ENCODE data around the gene PHLDA1. TPM values are rescaled to one million over a fixed set of nuclear protein-coding genes. Genes with fewer than 3 reads are reported as not detected.

Gene PHLDA1
- total RNA-seq, 1 donor = 70.4 TPM

DNA sequence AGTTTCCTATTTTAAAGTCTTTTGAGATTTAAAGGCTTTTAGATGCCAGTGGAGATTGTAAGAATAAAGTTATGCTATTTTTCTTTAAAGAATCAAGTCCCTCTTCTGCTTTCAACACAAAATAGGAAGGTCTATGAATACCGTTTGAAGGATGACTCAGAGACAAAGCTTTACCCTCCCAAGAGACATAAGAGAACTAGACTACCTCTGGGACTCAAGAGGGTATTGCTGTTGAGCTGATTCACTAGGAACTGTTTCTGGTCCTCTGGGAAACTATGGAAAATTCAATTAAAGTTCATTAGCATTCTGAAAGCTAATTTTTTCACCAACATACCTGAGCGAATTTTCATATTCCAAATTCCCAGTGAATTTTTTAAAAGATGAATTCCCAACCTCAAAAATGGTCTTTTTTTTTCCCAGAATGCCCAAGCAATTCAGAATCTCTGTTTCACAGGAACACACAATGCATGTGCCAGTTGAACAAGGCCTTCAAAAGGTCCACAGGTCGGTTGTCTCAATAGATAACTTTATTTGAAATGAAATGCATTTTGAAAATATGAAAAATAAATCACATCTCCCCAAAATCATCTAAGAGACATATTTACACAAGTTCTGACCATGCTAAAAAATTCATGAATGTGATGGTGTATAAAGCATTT lies 6.5 kb downstream of the PHLDA1 start:
- H3K4me3 ChIP-seq (ENCODE audit: low read depth, low read length) = no peak overlapping the region
- DNase-seq (ENCODE audit: low read depth) = peak; percentile 80
- TF ChIP-seq, protein P1, sequence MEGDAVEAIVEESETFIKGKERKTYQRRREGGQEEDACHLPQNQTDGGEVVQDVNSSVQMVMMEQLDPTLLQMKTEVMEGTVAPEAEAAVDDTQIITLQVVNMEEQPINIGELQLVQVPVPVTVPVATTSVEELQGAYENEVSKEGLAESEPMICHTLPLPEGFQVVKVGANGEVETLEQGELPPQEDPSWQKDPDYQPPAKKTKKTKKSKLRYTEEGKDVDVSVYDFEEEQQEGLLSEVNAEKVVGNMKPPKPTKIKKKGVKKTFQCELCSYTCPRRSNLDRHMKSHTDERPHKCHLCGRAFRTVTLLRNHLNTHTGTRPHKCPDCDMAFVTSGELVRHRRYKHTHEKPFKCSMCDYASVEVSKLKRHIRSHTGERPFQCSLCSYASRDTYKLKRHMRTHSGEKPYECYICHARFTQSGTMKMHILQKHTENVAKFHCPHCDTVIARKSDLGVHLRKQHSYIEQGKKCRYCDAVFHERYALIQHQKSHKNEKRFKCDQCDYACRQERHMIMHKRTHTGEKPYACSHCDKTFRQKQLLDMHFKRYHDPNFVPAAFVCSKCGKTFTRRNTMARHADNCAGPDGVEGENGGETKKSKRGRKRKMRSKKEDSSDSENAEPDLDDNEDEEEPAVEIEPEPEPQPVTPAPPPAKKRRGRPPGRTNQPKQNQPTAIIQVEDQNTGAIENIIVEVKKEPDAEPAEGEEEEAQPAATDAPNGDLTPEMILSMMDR (IDR thresholded peaks at IDR 0.05; ENCODE audit: insufficient read depth, low read depth, low read length) = no peak

DNA sequence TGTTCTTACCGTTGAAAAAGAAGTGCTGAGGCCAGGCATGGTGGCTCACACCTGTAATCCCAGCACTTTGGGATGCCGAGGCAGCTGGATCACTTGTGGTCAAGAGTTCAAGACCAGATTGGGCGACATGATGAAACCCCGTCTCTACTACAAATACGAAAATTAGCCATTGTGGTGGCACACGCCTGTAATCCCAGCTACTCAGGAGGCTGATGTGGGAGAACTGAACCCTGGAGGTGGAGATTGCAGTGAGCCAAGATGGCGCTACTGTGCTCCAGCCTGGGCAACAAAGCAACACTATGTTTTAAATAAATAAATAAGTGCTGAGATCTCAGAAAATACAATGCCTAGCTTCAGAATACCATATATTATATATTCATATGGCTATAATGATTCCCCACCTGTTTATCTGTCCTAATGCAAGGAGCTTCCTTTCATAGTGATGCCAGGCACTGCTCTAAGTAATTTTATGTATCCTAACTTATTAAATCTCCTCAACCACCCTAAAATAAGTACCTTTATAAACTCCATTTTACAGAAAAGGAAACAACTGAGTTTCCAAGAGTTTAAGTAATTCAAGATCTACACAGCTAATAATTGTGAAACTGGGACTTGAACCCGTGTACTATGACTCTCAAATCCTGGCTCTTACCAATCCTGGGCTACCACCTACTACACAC lies 7.3 kb downstream of the PHLDA1 start:
- DNase-seq (ENCODE audit: low read depth) = no peak
- no peak overlapping the region for H3K4me3 ChIP-seq (ENCODE audit: low read depth, low read length)
- TF ChIP-seq, protein P1 (IDR thresholded peaks at IDR 0.05; ENCODE audit: insufficient read depth, low read depth, low read length) = no peak

DNA sequence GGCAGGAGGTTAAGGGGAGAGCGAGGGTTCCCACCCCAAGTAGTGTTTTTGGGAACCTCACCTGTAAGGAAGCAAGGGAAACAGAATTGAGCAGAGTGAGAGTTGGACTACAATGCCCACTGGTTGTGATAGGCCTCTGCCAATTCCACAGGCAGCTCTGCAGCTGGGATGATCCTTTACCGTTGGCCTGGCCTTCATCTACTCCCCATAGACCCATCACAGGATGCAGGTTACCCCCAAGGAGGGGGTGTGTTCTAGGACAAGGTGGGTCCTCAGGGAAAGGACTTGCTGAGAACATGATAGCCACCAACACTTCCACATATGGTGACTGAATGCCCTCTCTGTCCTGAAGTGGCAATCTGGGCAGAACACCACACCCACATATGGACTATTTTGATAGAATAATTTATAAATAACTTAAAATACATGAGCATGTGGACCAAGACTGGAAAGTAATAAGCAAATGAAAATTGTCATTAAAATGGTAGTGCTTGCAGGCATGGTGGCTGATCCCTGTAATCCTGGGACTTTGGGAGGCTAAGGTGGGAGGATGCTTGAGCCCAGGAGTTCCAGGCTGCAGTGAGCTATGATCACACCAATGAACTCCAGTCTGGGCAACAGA lies 8.4 kb downstream of the PHLDA1 start:
- TF ChIP-seq, protein P1 (IDR thresholded peaks at IDR 0.05; ENCODE audit: insufficient read depth, low read depth, low read length) = no peak
- no peak for DNase-seq (ENCODE audit: low read depth)
- no peak overlapping the region for H3K4me3 ChIP-seq (ENCODE audit: low read depth, low read length)

DNA sequence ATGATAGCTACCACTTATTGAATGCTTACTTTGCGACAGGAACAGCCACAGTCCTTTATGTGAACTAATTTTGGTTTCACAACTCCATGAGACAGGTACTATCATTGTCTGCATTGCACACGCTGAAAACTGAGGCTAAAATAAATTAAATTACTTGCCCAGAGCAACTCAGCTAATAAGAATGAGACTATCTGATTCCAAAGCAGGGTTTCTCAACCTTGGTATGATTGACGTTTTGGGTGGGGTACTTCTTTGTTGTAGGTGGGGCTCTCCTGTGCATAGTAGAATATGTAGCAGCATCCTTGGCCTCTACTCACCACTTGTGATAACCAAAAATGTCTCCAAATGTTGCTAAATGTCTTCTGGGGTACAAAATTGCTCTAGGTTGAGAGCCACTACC lies 9.1 kb downstream of the PHLDA1 start:
- no peak overlapping the region for H3K4me3 ChIP-seq (ENCODE audit: low read depth, low read length)
- TF ChIP-seq, protein P1 (IDR thresholded peaks at IDR 0.05; ENCODE audit: insufficient read depth, low read depth, low read length) = no peak
- DNase-seq (ENCODE audit: low read depth) = no peak

DNA sequence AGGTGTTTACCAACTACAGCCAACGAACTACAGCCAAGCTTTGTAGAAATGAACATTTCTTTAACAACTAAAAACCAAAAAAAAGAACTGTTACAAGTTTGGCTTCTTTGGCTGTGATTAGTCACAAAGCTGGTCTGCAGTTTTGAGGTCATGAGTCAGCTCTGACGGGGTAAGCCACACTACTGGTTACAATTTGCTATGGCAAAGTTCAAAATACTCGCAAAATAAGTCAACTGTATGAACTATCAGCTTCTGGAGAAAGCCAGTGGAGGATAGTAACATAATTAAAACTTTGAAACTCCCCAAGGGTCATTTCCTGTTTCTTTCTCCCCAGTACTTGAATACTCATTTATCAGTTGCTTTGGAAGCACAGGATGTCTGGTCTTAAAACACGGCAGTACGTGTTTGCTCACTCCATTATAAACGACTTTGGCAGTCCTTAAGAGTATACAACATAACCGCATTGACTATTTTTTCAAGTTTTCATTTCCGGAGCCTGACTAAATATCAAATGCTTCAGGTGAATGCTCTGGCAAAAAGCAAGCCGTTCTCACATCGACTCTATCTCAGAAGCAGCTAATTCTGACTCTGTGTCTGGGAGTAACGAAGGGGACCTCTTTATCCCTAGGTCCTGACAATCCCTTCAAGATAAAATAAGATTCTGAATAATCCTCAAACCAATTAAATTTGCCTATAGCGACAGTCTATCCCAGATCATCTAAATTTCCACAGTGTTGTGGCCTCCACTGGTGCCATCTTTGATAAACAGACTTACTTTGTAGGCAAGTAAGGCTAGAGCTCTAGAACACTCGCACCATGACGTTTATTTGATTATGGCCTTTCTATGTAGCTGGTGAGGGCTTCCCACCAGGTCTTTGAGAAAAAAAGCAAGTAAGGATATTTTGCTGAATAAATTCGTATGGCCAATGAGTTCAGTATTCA lies 10.6 kb downstream of the PHLDA1 start:
- TF ChIP-seq, protein P1 (IDR thresholded peaks at IDR 0.05; ENCODE audit: insufficient read depth, low read depth, low read length) = no peak
- no peak overlapping the region for H3K4me3 ChIP-seq (ENCODE audit: low read depth, low read length)
- peak; percentile 98 for DNase-seq (ENCODE audit: low read depth)

DNA sequence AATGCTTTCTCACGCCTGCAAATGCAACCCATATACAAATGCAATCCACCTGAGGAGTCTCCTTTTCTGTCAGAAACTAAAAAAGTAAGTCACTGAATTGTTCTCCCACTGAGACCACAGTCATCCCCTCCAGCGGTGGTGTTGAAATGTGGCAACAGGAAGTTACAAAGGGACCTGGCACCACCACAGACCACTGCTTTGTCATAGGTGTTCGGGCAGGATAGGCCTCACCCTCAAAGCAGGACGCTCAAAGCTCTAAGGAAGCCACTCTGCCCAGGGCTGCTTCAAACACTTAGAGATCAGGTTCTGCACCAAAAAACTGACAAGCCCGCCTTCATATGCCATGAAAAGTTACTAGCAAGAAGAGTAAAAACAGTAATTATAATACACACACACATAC lies 11.3 kb downstream of the PHLDA1 start:
- DNase-seq (ENCODE audit: low read depth) = peak; percentile 86
- TF ChIP-seq, protein P1 (IDR thresholded peaks at IDR 0.05; ENCODE audit: insufficient read depth, low read depth, low read length) = no peak
- no peak overlapping the region for H3K4me3 ChIP-seq (ENCODE audit: low read depth, low read length)

Measured in fibroblast of villous mesenchyme (primary cell).